ENCODE measurements around the gene RIMKLB. TPM values are rescaled to one million over a fixed set of nuclear protein-coding genes. Genes with fewer than 3 reads are reported as not detected.

RIMKLB gene
- total and polyA plus RNA-seq, 10 of the 15 experiments (the other 5 are each of a cell fraction or from before 2014, with no cell fraction given): 0.15 to 0.83 (median 0.46) TPM

DNA sequence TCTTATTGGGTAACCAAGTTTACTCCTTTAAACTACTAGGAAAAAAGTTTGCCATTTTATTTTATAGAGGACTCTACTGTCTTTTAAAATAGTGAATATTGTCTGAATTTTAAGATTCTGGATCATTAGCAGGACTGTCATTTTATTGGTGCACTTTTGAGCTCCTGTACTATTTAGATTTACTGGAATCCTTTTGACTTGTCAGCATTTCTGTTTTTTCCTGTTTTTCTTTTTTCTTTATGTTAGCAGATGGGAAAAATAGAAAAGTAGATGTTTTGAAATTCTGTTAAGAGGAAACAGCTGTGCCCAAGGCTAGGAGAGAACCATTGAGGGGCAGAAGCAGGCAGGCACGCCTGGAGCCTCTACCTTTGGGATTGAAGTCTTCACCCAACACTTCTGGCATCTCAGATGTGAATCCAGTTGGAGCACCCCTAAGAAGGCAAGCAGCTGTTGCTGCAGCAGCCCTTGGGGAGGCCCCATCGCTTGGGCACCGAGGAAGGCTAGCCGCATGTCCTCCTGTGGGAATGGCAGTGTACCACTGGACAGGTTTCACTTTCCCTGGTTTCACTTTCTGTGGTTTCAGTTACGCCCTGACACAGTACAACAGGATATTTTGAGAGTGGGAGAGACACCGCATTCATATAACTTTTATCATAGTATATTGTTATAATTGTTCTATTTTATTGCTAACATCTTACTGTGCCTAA, 11.5 kb downstream of the RIMKLB start (continued):
- TF ChIP-seq, protein P1, sequence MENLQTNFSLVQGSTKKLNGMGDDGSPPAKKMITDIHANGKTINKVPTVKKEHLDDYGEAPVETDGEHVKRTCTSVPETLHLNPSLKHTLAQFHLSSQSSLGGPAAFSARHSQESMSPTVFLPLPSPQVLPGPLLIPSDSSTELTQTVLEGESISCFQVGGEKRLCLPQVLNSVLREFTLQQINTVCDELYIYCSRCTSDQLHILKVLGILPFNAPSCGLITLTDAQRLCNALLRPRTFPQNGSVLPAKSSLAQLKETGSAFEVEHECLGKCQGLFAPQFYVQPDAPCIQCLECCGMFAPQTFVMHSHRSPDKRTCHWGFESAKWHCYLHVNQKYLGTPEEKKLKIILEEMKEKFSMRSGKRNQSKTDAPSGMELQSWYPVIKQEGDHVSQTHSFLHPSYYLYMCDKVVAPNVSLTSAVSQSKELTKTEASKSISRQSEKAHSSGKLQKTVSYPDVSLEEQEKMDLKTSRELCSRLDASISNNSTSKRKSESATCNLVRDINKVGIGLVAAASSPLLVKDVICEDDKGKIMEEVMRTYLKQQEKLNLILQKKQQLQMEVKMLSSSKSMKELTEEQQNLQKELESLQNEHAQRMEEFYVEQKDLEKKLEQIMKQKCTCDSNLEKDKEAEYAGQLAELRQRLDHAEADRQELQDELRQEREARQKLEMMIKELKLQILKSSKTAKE (IDR thresholded peaks at IDR 0.05; ENCODE audit: low read depth, poor library complexity, severe bottlenecking): no peak

DNA sequence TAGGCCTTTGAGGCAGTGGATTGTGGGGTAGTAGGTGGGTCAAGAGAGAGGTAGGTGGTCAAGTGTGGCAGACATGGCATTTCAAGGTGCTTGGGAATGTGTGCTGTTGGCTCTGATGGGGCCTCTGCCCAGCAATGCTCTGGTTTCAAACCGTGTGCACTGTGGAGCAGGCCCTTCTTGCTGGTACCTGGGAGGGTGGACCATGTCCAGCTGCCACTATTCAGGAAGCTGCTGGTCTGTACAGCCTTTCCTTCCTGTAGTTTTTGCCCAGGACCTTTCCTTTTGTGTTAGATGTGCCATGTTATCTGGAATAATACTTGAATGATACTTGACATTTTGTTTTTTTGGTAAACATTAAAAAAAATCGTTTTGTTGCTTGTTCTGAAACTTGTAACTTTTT, 14.8 kb downstream of the RIMKLB start:
- Histone ChIP-seq H3K9ac (ENCODE audit: control insufficient read depth, insufficient read depth, low read length) (no peak overlapping the region), H2AFZ (ENCODE audit: control insufficient read depth, low read depth, low read length) (no peak overlapping the region), H3K4me3 (no peak overlapping the region), H3K27me3 (replicated peaks in 1 of 2; ENCODE audit: control insufficient read depth in 2 of 2, insufficient read depth in 2 of 2, low read length in 1 of 2) (peaks cover 0 to 1% of the 10 kb centered on the region in 2 experiments; a peak in 3 of 4 replicates), H3K9me3 (replicated peaks; ENCODE audit: control insufficient read depth, insufficient read depth, low read length) (no peaks in the 10 kb centered on the region), H3K4me2 (ENCODE audit: control insufficient read depth, insufficient read depth) (no peak overlapping the region), H4K20me1 (ENCODE audit: control insufficient read depth, insufficient read depth) (no peaks in the 10 kb centered on the region), H3K4me1 (ENCODE audit: control insufficient read depth, insufficient read depth, low read length) (peaks cover 4% of the 10 kb centered on the region; the same call in 1 of the 2 replicates), H3K27ac (ENCODE audit: control insufficient read depth, insufficient read depth) (no peak overlapping the region), H3K36me3 (ENCODE audit: control insufficient read depth in 2 of 2, insufficient read depth in 2 of 2, low read length in 1 of 2) (no peaks in the 10 kb centered on the region), H3K79me2 (ENCODE audit: control insufficient read depth, insufficient read depth, low read length) (no peaks in the 10 kb centered on the region)
- in situ Hi-C loops (cut with MboI) (no loop called here), intact Hi-C loops (cut with micrococcal nuclease; ENCODE audit: unreplicated experiment) (no loop called here)
- 2% methylated on average over 2 of the region's 2 CpGs for WGBS (ENCODE audit: insufficient coverage, insufficient replicate concordance, low lambda C conversion rate, missing lambda C conversion rate)
- POLR2A ChIA-PET: no interaction called here
- no TSS peak for BruUV-seq (replicated peaks)
- SMC1A ChIA-PET (ENCODE audit: uncharacterized antibody, unreplicated experiment): interaction anchor here (0.6 kb wide), 1 partner anchor 42 kb away, joined by 3 read pairs; no protein-coding TSS in a partner anchor
- CTCF ChIA-PET: interaction anchor here (1.2 kb wide), 1 partner anchor 10 kb away, joined by 3 read pairs; no protein-coding TSS in a partner anchor
- no peak for FAIRE-seq
- no peak for ATAC-seq
- no peak for DNase-seq (ENCODE audit: low read depth, low spot score)
- RAD21 ChIA-PET (ENCODE audit: unreplicated experiment): no interaction called here
- TF ChIP-seq MEF2B (IDR thresholded peaks at IDR 0.05; ENCODE audit: partially characterized antibody, poor library complexity, severe bottlenecking) (no peak), ZNF207 (IDR thresholded peaks at IDR 0.05; ENCODE audit: borderline replicate concordance) (no peak), NFYA (IDR thresholded peaks at IDR 0.05; ENCODE audit: borderline replicate concordance, low read depth, low read length) (no peak), TBL1XR1 (IDR thresholded peaks at IDR 0.05; ENCODE audit: low read depth, low read length) (no peak), CEBPB (IDR thresholded peaks at IDR 0.05; ENCODE audit: borderline replicate concordance in 1 of 2, low read depth in 2 of 2, low read length in 2 of 2) (no peak), GATAD2B (conservative IDR thresholded peaks at IDR 0.05; ENCODE audit: low read depth) (no peak)
- TF ChIP-seq, protein P2, sequence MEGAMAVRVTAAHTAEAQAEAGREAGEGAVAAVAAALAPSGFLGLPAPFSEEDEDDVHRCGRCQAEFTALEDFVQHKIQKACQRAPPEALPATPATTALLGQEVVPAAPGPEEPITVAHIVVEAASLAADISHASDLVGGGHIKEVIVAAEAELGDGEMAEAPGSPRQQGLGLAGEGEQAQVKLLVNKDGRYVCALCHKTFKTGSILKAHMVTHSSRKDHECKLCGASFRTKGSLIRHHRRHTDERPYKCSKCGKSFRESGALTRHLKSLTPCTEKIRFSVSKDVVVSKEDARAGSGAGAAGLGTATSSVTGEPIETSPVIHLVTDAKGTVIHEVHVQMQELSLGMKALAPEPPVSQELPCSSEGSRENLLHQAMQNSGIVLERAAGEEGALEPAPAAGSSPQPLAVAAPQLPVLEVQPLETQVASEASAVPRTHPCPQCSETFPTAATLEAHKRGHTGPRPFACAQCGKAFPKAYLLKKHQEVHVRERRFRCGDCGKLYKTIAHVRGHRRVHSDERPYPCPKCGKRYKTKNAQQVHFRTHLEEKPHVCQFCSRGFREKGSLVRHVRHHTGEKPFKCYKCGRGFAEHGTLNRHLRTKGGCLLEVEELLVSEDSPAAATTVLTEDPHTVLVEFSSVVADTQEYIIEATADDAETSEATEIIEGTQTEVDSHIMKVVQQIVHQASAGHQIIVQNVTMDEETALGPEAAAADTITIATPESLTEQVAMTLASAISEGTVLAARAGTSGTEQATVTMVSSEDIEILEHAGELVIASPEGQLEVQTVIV (IDR thresholded peaks at IDR 0.05; ENCODE audit: borderline replicate concordance, partially characterized antibody): no peak
- TF ChIP-seq, protein P3, sequence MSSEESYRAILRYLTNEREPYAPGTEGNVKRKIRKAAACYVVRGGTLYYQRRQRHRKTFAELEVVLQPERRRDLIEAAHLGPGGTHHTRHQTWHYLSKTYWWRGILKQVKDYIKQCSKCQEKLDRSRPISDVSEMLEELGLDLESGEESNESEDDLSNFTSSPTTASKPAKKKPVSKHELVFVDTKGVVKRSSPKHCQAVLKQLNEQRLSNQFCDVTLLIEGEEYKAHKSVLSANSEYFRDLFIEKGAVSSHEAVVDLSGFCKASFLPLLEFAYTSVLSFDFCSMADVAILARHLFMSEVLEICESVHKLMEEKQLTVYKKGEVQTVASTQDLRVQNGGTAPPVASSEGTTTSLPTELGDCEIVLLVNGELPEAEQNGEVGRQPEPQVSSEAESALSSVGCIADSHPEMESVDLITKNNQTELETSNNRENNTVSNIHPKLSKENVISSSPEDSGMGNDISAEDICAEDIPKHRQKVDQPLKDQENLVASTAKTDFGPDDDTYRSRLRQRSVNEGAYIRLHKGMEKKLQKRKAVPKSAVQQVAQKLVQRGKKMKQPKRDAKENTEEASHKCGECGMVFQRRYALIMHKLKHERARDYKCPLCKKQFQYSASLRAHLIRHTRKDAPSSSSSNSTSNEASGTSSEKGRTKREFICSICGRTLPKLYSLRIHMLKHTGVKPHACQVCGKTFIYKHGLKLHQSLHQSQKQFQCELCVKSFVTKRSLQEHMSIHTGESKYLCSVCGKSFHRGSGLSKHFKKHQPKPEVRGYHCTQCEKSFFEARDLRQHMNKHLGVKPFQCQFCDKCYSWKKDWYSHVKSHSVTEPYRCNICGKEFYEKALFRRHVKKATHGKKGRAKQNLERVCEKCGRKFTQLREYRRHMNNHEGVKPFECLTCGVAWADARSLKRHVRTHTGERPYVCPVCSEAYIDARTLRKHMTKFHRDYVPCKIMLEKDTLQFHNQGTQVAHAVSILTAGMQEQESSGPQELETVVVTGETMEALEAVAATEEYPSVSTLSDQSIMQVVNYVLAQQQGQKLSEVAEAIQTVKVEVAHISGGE (CRISPR knock-in tag; IDR thresholded peaks at IDR 0.05): no peak
